GM23338 (cell line): ENCODE results near the gene ZDHHC8.

Experiments used
- CREB1 ChIP-seq: fragments of 250-450 bp; sonication (Bioruptor Pico); IDR thresholded peaks from 2 replicates; pipeline ENCODE4 v1.5.0; 2020; ENCODE audit warnings: low read depth, mild to moderate bottlenecking, moderate library complexity
- EZH2 ChIP-seq: fragments of 200-600 bp; sonication (generic); IDR thresholded peaks from one replicate; pipeline ENCODE4 v1.8.0; 2017; ENCODE audit warnings: antibody characterized with exemption, mild to moderate bottlenecking, low read depth; ENCODE audit not compliant: unreplicated experiment
- EZH2phosphoT487 ChIP-seq: fragments of 200-600 bp; sonication (generic); IDR thresholded peaks from one replicate; pipeline ENCODE4 v1.8.1; 2018; ENCODE audit warnings: antibody characterized with exemption; ENCODE audit not compliant: unreplicated experiment
- NANOG ChIP-seq: IDR thresholded peaks from 2 replicates; pipeline ENCODE4 v1.6.1; 2016; ENCODE audit warnings: antibody characterized with exemption, borderline replicate concordance
- POLR2AphosphoS5 ChIP-seq: IDR thresholded peaks from 2 replicates; pipeline ENCODE4 v1.6.1; 2016; ENCODE audit warnings: antibody characterized with exemption, low read depth
- ZNF114 ChIP-seq: fragments of 250-450 bp; sonication (Bioruptor Pico); IDR thresholded peaks from 2 replicates; pipeline ENCODE4 v1.5.0; 2020; ENCODE audit warnings: mild to moderate bottlenecking, moderate library complexity
- ZNF331 ChIP-seq: fragments of 250-450 bp; sonication (Bioruptor Pico); IDR thresholded peaks from 2 replicates; pipeline ENCODE4 v1.5.0; 2020; ENCODE audit warnings: low read depth, mild to moderate bottlenecking, moderate library complexity
- TF ChIP-seq, protein P1 (sequence below), 2 experiments: fragments of 200-600 bp in 1 of 2; sonication (generic) in 1 of 2; conservative IDR thresholded peaks; 2 replicates each; pipeline versions ENCODE4 v1.5.1 to v1.6.1; 2016 to 2017; ENCODE audit warnings: antibody characterized with exemption in 2 of 2, low read depth in 2 of 2, mild to moderate bottlenecking in 2 of 2, moderate library complexity in 1 of 2
- TF ChIP-seq, protein P2 (sequence below): IDR thresholded peaks from one replicate; pipeline ENCODE4 v1.6.1; 2018; ENCODE audit warnings: antibody characterized with exemption; ENCODE audit not compliant: unreplicated experiment
- TF ChIP-seq, protein P3 (sequence below): fragments of 250-450 bp; sonication (Bioruptor Pico); IDR thresholded peaks from 2 replicates; pipeline ENCODE4 v1.5.0; 2020; ENCODE audit warnings: mild to moderate bottlenecking, moderate library complexity

DNA sequence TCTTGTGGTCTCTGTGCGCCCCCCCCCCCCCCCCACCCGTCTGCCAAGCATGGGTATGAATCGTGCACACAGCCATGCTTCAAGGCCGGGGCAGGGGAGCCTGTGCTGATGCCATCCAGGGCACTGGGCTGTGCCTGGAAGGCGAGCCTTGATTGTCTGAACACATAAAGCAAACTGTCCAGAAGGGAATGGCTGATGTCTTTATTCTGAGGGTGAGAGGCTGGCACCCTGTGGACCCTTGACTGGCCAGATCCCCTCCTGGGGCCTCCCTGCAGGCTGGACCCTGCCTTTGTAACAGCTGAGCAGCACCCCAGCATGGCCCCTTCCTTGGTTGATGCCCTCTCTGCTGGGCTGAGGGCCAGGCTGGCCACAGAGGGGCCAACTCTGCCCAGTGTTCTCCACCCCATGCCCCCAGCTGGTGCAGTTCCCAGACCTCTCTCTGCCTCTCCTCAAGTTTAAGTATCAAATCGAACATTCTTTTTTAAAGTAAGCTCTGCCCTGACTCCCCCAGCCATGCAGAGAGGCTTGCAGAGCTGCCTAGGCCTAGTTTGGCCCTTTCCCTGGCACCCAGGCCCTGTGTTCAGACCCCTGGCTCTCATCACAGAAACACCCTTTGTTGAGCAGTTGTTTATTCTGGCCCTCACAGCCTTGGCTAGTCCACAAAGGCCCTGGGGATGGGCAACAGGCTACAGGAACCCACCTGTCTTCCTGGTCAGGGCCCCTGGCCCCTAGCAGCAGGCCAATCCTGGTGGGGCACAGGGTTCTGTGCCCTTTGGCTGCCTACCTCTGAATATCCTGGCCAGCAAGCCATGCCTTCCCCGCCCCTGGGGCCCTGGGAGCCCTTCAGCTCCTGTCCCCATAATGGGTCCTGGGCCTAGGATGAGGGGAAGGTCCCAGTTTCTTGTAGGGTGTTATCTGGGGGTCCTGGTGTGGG is 19.6 kb upstream of the ZDHHC8 start:
- TF ChIP-seq, protein P1, sequence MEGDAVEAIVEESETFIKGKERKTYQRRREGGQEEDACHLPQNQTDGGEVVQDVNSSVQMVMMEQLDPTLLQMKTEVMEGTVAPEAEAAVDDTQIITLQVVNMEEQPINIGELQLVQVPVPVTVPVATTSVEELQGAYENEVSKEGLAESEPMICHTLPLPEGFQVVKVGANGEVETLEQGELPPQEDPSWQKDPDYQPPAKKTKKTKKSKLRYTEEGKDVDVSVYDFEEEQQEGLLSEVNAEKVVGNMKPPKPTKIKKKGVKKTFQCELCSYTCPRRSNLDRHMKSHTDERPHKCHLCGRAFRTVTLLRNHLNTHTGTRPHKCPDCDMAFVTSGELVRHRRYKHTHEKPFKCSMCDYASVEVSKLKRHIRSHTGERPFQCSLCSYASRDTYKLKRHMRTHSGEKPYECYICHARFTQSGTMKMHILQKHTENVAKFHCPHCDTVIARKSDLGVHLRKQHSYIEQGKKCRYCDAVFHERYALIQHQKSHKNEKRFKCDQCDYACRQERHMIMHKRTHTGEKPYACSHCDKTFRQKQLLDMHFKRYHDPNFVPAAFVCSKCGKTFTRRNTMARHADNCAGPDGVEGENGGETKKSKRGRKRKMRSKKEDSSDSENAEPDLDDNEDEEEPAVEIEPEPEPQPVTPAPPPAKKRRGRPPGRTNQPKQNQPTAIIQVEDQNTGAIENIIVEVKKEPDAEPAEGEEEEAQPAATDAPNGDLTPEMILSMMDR (conservative IDR thresholded peaks at IDR 0.05; ENCODE audit: low read depth in 2 of 2) = no peak
- no peak for TF ChIP-seq NANOG
- TF ChIP-seq EZH2phosphoT487 = no peak
- TF ChIP-seq EZH2 = no peak
- peak; percentile 20; the same call in 1 of the 2 replicates for TF ChIP-seq POLR2AphosphoS5
- TF ChIP-seq, protein P2, sequence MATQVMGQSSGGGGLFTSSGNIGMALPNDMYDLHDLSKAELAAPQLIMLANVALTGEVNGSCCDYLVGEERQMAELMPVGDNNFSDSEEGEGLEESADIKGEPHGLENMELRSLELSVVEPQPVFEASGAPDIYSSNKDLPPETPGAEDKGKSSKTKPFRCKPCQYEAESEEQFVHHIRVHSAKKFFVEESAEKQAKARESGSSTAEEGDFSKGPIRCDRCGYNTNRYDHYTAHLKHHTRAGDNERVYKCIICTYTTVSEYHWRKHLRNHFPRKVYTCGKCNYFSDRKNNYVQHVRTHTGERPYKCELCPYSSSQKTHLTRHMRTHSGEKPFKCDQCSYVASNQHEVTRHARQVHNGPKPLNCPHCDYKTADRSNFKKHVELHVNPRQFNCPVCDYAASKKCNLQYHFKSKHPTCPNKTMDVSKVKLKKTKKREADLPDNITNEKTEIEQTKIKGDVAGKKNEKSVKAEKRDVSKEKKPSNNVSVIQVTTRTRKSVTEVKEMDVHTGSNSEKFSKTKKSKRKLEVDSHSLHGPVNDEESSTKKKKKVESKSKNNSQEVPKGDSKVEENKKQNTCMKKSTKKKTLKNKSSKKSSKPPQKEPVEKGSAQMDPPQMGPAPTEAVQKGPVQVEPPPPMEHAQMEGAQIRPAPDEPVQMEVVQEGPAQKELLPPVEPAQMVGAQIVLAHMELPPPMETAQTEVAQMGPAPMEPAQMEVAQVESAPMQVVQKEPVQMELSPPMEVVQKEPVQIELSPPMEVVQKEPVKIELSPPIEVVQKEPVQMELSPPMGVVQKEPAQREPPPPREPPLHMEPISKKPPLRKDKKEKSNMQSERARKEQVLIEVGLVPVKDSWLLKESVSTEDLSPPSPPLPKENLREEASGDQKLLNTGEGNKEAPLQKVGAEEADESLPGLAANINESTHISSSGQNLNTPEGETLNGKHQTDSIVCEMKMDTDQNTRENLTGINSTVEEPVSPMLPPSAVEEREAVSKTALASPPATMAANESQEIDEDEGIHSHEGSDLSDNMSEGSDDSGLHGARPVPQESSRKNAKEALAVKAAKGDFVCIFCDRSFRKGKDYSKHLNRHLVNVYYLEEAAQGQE = no peak
- TF ChIP-seq ZNF331 = no peak
- TF ChIP-seq CREB1 (CRISPR knock-in tag) = no peak
- TF ChIP-seq, protein P3, sequence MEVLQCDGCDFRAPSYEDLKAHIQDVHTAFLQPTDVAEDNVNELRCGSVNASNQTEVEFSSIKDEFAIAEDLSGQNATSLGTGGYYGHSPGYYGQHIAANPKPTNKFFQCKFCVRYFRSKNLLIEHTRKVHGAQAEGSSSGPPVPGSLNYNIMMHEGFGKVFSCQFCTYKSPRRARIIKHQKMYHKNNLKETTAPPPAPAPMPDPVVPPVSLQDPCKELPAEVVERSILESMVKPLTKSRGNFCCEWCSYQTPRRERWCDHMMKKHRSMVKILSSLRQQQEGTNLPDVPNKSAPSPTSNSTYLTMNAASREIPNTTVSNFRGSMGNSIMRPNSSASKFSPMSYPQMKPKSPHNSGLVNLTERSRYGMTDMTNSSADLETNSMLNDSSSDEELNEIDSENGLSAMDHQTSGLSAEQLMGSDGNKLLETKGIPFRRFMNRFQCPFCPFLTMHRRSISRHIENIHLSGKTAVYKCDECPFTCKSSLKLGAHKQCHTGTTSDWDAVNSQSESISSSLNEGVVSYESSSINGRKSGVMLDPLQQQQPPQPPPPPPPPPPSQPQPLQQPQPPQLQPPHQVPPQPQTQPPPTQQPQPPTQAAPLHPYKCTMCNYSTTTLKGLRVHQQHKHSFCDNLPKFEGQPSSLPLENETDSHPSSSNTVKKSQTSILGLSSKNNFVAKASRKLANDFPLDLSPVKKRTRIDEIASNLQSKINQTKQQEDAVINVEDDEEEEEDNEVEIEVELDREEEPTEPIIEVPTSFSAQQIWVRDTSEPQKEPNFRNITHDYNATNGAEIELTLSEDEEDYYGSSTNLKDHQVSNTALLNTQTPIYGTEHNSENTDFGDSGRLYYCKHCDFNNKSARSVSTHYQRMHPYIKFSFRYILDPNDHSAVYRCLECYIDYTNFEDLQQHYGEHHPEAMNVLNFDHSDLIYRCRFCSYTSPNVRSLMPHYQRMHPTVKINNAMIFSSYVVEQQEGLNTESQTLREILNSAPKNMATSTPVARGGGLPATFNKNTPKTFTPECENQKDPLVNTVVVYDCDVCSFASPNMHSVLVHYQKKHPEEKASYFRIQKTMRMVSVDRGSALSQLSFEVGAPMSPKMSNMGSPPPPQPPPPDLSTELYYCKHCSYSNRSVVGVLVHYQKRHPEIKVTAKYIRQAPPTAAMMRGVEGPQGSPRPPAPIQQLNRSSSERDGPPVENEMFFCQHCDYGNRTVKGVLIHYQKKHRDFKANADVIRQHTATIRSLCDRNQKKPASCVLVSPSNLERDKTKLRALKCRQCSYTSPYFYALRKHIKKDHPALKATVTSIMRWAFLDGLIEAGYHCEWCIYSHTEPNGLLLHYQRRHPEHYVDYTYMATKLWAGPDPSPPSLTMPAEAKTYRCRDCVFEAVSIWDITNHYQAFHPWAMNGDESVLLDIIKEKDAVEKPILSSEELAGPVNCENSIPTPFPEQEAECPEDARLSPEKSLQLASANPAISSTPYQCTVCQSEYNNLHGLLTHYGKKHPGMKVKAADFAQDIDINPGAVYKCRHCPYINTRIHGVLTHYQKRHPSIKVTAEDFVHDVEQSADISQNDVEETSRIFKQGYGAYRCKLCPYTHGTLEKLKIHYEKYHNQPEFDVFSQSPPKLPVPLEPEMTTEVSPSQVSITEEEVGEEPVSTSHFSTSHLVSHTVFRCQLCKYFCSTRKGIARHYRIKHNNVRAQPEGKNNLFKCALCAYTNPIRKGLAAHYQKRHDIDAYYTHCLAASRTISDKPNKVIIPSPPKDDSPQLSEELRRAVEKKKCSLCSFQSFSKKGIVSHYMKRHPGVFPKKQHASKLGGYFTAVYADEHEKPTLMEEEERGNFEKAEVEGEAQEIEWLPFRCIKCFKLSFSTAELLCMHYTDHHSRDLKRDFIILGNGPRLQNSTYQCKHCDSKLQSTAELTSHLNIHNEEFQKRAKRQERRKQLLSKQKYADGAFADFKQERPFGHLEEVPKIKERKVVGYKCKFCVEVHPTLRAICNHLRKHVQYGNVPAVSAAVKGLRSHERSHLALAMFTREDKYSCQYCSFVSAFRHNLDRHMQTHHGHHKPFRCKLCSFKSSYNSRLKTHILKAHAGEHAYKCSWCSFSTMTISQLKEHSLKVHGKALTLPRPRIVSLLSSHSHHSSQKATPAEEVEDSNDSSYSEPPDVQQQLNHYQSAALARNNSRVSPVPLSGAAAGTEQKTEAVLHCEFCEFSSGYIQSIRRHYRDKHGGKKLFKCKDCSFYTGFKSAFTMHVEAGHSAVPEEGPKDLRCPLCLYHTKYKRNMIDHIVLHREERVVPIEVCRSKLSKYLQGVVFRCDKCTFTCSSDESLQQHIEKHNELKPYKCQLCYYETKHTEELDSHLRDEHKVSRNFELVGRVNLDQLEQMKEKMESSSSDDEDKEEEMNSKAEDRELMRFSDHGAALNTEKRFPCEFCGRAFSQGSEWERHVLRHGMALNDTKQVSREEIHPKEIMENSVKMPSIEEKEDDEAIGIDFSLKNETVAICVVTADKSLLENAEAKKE = no peak
- no peak for TF ChIP-seq ZNF114 (CRISPR knock-in tag)
